IPS-18a (cell line): ENCODE results near the gene FUT8.

ENCODE experiments used
- H3K27ac ChIP-seq: one replicate; pipeline ENCODE4 v1.5.1; 2013; ENCODE audit warnings: low read length
- H3K27me3 ChIP-seq: one replicate; pipeline ENCODE4 v1.6.1; 2013; ENCODE audit warnings: mild to moderate bottlenecking, low read length; ENCODE audit not compliant: control insufficient read depth, insufficient read depth
- H3K36me3 ChIP-seq: one replicate; pipeline ENCODE4 v1.6.1; 2013; ENCODE audit warnings: low read depth, low read length; ENCODE audit not compliant: control insufficient read depth
- H3K4me1 ChIP-seq: one replicate; pipeline ENCODE4 v1.6.1; 2013; ENCODE audit warnings: low read depth, low read length; ENCODE audit not compliant: control insufficient read depth
- H3K4me3 ChIP-seq: one replicate; pipeline ENCODE4 v1.5.1; 2013; ENCODE audit warnings: low read length
- H3K9ac ChIP-seq: one replicate; pipeline ENCODE4 v1.6.1; 2013; ENCODE audit warnings: mild to moderate bottlenecking, low read length, moderate library complexity
- H3K9me3 ChIP-seq: one replicate; pipeline ENCODE4 v1.6.1; 2013; ENCODE audit warnings: low read depth, low read length; ENCODE audit not compliant: control insufficient read depth

Gene FUT8

GRCh38 chr14:65392296-65392695 lies 20.2 kb upstream of the FUT8 start:
- Histone ChIP-seq H3K4me3 (no peak overlapping the region), H3K27me3 (no peaks in the 10 kb centered on the region), H3K4me1 (no peaks in the 10 kb centered on the region), H3K27ac (no peak overlapping the region), H3K9ac (no peak overlapping the region), H3K36me3 (no peaks in the 10 kb centered on the region), H3K9me3 (peaks cover 14% of the 10 kb centered on the region)

- H3K27ac ChIP-seq = no peak overlapping the region
- no peak overlapping the region for H3K4me3 ChIP-seq
- H3K36me3 ChIP-seq = no peaks in the 10 kb centered on the region
- H3K9me3 ChIP-seq = peaks cover 14% of the 10 kb centered on the region
- H3K4me1 ChIP-seq = no peaks in the 10 kb centered on the region
- no peaks in the 10 kb centered on the region for H3K27me3 ChIP-seq
- H3K9ac ChIP-seq = no peak overlapping the region
Observed at GRCh38 chr14:65396082-65396910, 16.2 kb upstream of the FUT8 start.

- Histone ChIP-seq H3K27ac (no peak overlapping the region), H3K4me3 (no peak overlapping the region)
Observed at GRCh38 chr14:65403231-65403630, 9.3 kb upstream of the FUT8 start.

GRCh38 chr14:65408113-65408512 lies 4.4 kb upstream of the FUT8 start:
- H3K27me3 ChIP-seq = no peaks in the 10 kb centered on the region
- H3K4me3 ChIP-seq = no peak overlapping the region
- H3K36me3 ChIP-seq = no peaks in the 10 kb centered on the region

More at GRCh38 chr14:65403231-65403630, 9.3 kb upstream of the FUT8 start:
- Histone ChIP-seq H3K9ac (no peak overlapping the region), H3K9me3 (no peaks in the 10 kb centered on the region), H3K36me3 (no peaks in the 10 kb centered on the region), H3K4me1 (no peaks in the 10 kb centered on the region), H3K27me3 (no peaks in the 10 kb centered on the region)

GRCh38 chr14:65410640-65411039 lies 1.9 kb upstream of the FUT8 start:
- Histone ChIP-seq H3K9ac (no peak overlapping the region), H3K27me3 (peaks cover 8% of the 10 kb centered on the region), H3K9me3 (no peaks in the 10 kb centered on the region), H3K4me3 (no peak overlapping the region), H3K4me1 (peaks cover 21% of the 10 kb centered on the region), H3K27ac (no peak overlapping the region), H3K36me3 (no peaks in the 10 kb centered on the region)

More at GRCh38 chr14:65408113-65408512, 4.4 kb upstream of the FUT8 start:
- Histone ChIP-seq H3K9ac (no peak overlapping the region), H3K4me1 (peaks cover 3% of the 10 kb centered on the region), H3K27ac (no peak overlapping the region), H3K9me3 (no peaks in the 10 kb centered on the region)

GRCh38 chr14:65411656-65412031 lies 886 bp upstream of the FUT8 start:
- Histone ChIP-seq H3K4me3 (peak overlapping the region; percentile 75), H3K27ac (peak overlapping the region; percentile 59), H3K36me3 (no peaks in the 10 kb centered on the region), H3K9ac (peak overlapping the region; percentile 84), H3K27me3 (peaks cover 8% of the 10 kb centered on the region), H3K4me1 (peaks cover 23% of the 10 kb centered on the region), H3K9me3 (no peaks in the 10 kb centered on the region)

- Histone ChIP-seq H3K27me3 (peaks cover 8% of the 10 kb centered on the region), H3K9ac (peak overlapping the region; percentile 50), H3K9me3 (no peaks in the 10 kb centered on the region), H3K27ac (no peak overlapping the region), H3K4me1 (peaks cover 23% of the 10 kb centered on the region), H3K36me3 (no peaks in the 10 kb centered on the region), H3K4me3 (peak overlapping the region; percentile 89)
Observed at GRCh38 chr14:65412856-65413738, 567 bp downstream of the FUT8 start.

- Histone ChIP-seq H3K9me3 (no peaks in the 10 kb centered on the region), H3K36me3 (no peaks in the 10 kb centered on the region), H3K27me3 (peaks cover 8% of the 10 kb centered on the region), H3K4me3 (peak overlapping the region; percentile 89), H3K9ac (peak overlapping the region; percentile 50), H3K4me1 (peaks cover 23% of the 10 kb centered on the region), H3K27ac (no peak overlapping the region)
Observed at GRCh38 chr14:65413739-65414045, 1.2 kb downstream of the FUT8 start.

- H3K4me3 ChIP-seq = peak overlapping the region; percentile 89
- peaks cover 23% of the 10 kb centered on the region for H3K4me1 ChIP-seq
Observed at GRCh38 chr14:65414961-65415589, 2.5 kb downstream of the FUT8 start.

GRCh38 chr14:65415613-65416012 lies 3.1 kb downstream of the FUT8 start:
- no peaks in the 10 kb centered on the region for H3K9me3 ChIP-seq
- H3K27ac ChIP-seq = no peak overlapping the region
- peaks cover 8% of the 10 kb centered on the region for H3K27me3 ChIP-seq
- H3K9ac ChIP-seq = no peak overlapping the region
- H3K36me3 ChIP-seq = no peaks in the 10 kb centered on the region
- H3K4me1 ChIP-seq = peaks cover 23% of the 10 kb centered on the region
- H3K4me3 ChIP-seq = no peak overlapping the region

More at GRCh38 chr14:65414961-65415589, 2.5 kb downstream of the FUT8 start:
- no peak overlapping the region for H3K9ac ChIP-seq
- no peak overlapping the region for H3K27ac ChIP-seq
- H3K27me3 ChIP-seq = peaks cover 8% of the 10 kb centered on the region
- H3K36me3 ChIP-seq = no peaks in the 10 kb centered on the region
- H3K9me3 ChIP-seq = no peaks in the 10 kb centered on the region

GRCh38 chr14:65419593-65420252 lies 7.2 kb downstream of the FUT8 start:
- no peaks in the 10 kb centered on the region for H3K36me3 ChIP-seq
- H3K27ac ChIP-seq = no peak overlapping the region
- no peak overlapping the region for H3K4me3 ChIP-seq
- H3K27me3 ChIP-seq = no peaks in the 10 kb centered on the region
- H3K4me1 ChIP-seq = peaks cover 9% of the 10 kb centered on the region
- H3K9ac ChIP-seq = no peak overlapping the region
- H3K9me3 ChIP-seq = no peaks in the 10 kb centered on the region
